GM21825 (cell line): ENCODE measurements around the gene RALGPS1.

ENCODE experiments used
- ATAC-seq: cut with Tn5 transposase; IDR thresholded peaks from one replicate; pipeline ENCODE4 v1.9.1; 2021; ENCODE audit warnings: mild to moderate bottlenecking, moderate library complexity; ENCODE audit not compliant: unreplicated experiment

RALGPS1 gene

GRCh38 chr9:127092041-127092608 is 177.5 kb downstream of the RALGPS1 start:
- ATAC-seq, result no peak

- no peak for ATAC-seq
Observed at GRCh38 chr9:127093319-127094020, 178.9 kb downstream of the RALGPS1 start.

GRCh38 chr9:127095411-127095810 is 180.8 kb downstream of the RALGPS1 start:
- ATAC-seq, result no peak

- no peak for ATAC-seq
Observed at GRCh38 chr9:127096208-127096607, 181.6 kb downstream of the RALGPS1 start.

DNA sequence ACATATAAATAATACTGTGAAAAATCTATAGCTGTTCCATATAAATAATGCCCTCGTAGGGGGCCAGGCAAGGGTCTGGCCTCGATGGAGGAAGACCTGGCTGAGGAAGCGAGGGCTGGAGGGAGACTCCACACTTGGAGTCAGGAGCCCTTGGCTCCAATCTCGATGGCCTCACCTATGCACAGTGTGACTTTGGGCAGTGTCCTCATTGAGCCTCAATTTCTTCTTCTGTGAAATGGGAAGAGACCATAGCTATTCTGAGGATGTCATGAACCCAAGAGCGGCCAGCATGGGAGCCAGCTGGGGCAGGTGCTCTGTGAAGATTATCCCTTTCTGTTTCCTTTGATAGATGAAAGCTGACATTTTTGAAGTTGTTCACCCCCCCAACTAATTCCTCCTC is 183.1 kb downstream of the RALGPS1 start:
- ATAC-seq, result no peak

GRCh38 chr9:127098916-127099553 is 184.5 kb downstream of the RALGPS1 start:
- no peak for ATAC-seq

DNA sequence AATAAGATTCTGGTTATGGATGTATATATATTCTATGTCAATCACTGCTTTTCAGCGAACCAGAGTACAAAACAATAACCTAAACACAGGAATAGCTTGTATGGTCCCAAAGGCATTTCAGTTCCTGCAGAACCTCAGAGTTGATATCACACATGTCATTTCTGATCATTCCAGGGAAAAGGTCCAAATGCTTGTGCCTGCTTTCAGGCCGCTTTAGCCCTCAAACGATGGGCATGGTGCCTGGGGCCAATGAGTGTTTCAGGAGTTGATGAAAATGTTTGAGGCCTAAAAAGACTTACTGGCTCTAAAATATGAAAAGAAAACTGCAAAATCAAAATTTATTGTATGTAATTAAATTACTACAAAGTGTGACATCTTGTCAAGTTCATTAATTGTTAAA is 185.1 kb downstream of the RALGPS1 start:
- ATAC-seq, result no peak

DNA sequence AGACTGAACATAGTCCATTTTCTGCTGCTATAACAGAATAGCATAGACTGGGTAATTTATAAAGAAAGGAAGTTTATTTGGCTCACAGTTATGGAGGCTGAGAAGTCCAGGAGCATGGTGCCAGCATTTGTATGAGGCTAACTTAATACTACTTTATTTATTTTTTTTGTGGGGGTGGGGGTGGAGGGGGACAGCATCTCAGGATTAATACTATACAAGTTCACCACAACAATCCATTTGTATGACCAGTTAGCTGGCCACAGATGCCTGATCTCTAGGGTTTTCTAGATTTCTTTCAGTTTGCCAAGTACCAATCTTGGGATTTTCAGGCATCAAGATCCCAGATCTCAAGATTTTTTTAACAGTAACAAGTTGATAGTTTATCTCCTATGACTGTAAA is 187.6 kb downstream of the RALGPS1 start:
- ATAC-seq, result no peak

GRCh38 chr9:127102788-127103187 is 188.2 kb downstream of the RALGPS1 start:
- ATAC-seq, result no peak

DNA sequence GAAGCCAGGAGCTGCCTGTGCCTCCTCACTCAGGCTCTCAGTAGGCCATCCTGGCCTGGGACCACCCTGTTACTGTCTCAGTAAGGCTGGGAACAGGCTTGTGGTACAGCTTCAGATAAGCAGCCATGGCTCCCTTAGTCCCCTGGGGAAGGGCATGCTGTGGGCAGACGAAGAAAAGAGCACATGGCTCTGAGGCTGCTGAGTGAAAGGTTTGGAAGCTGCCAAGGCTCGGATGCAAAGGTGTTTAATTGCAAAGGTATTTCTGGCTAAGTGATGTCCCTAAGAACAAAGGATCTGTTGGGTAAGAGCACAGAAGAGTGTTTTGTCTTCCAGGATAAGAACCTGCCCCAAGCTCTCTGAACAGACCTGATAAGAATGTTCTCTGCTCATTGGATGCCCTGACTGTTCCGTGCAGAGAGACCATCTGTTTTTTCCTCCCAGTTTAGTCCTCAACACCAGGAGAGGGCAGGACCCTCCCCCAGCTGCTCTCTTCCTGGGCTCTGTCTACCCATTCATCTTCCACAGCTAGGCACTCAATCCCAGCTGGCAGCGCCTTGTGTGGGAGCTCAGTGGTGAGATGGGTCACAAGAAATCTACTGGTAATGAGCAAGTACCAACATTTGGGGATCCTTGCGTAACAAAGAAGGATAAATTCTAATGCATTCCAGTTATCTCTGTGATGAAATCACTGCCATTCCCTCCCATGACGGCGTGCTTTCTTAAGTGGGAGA is 190.2 kb downstream of the RALGPS1 start:
- ATAC-seq, result no peak

- ATAC-seq, result no peak
Observed at GRCh38 chr9:127105805-127106465, 191.4 kb downstream of the RALGPS1 start.

- no peak for ATAC-seq
Observed at GRCh38 chr9:127106466-127106855, 191.9 kb downstream of the RALGPS1 start.

GRCh38 chr9:127107171-127107928 is 192.8 kb downstream of the RALGPS1 start:
- ATAC-seq, result no peak

GRCh38 chr9:127107929-127108876 is 193.6 kb downstream of the RALGPS1 start:
- ATAC-seq, result no peak

GRCh38 chr9:127109212-127109711 is 194.7 kb downstream of the RALGPS1 start:
- ATAC-seq, result no peak

GRCh38 chr9:127112056-127112455 is 197.5 kb downstream of the RALGPS1 start:
- ATAC-seq, result no peak

- ATAC-seq, result no peak
Observed at GRCh38 chr9:127112735-127113161, 198.2 kb downstream of the RALGPS1 start.

DNA sequence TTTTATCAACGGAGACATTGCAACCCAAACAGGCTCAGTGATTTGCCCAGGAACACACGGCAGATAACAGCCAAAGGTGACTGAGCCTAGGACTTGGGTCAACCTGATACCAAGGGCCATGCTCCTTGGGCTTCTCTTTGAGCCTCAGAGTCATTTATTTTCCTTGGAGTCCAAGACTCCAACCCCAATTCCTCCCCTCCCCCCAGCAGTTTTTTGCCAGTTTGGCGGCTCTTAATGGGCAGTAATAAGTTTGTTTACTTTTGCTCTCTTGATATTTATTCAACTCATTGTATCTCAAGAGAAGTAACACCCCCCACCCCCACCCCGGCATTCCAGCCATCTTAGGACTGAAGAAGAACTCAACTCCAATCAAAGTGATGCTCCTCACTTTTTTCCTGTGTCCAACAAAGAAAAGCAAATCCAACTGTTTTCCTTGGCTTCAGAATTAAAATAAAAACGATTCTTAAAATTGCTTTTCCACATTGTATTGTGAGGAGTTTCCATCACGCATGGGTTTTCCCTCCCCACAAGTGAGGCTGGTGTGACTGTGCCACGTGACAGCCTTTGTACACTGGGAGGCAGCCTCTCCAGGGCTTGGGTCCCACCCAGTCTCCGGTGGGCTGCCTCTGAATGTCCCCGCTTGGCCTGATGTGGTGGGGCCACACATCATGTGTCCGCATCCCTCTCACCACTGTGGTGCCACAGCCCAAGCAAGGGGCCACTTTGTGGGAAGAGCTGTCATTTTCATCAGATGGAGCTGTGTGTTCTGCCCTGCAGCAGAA is 198.8 kb downstream of the RALGPS1 start:
- ATAC-seq, result no peak
